IMR-90 (cell line): Measurements from ENCODE around the gene CDH22. TPM values are rescaled to one million over a fixed set of nuclear protein-coding genes. Genes with fewer than 3 reads are reported as not detected.

ENCODE experiments used
- ATAC-seq: fragments of 200-7000 bp; cut with Tn5 transposase; 2 replicates; pipeline ENCODE4 v1.9.1; 2020; ENCODE audit warnings: low read depth, mild to moderate bottlenecking, moderate library complexity
- BruUV-seq: library from RNA; stranded (reverse); fragments of 400-500 nt; replicated peaks from 2 replicates; lab custom pipeline; 2021; lab: Mats Ljungman, UMichigan
- CTCF ChIA-PET: fragments of 300-600 bp; formaldehyde crosslinking; extraction: SDS; loops from one replicate; lab custom pipeline; 2021; ENCODE audit warnings: antibody characterized with exemption; lab: Yijun Ruan, JAX
- POLR2A ChIA-PET: fragments of 300-600 bp; sonication (Branson Sonifier 250); formaldehyde crosslinking; loops from one replicate; lab custom pipeline; 2022; ENCODE audit warnings: antibody characterized with exemption; ENCODE audit not compliant: unreplicated experiment; lab: Charles Lee
- DNase-seq: peaks from one replicate; pipeline ENCODE4 v3.0.0; 2013
- H2AFZ ChIP-seq: replicated peaks from 2 replicates; pipeline ENCODE3; 2013; ENCODE audit warnings: low read length, mild to moderate bottlenecking; ENCODE audit not compliant: poor library complexity
- H2AK5ac ChIP-seq: 2 replicates; pipeline ENCODE4 v1.6.1; 2013; ENCODE audit warnings: low read depth, low read length, inconsistent platforms
- H2AK9ac ChIP-seq: replicated peaks from 2 replicates; pipeline ENCODE3; 2013; ENCODE audit warnings: mild to moderate bottlenecking, low read depth, low read length, moderate library complexity; ENCODE audit not compliant: poor library complexity
- H2BK120ac ChIP-seq: 2 replicates; pipeline ENCODE4 v1.6.1; 2013; ENCODE audit warnings: low read depth, low read length, inconsistent platforms
- H2BK15ac ChIP-seq: 3 replicates; pipeline ENCODE4 v1.6.1; 2013; ENCODE audit warnings: low read depth, low read length, inconsistent platforms
- H2BK20ac ChIP-seq: 2 replicates; pipeline ENCODE4 v1.6.1; 2013; ENCODE audit warnings: low read depth, mild to moderate bottlenecking, inconsistent platforms, low read length, moderate library complexity
- H2BK5ac ChIP-seq: 2 replicates; pipeline ENCODE4 v1.6.1; 2013; ENCODE audit warnings: mild to moderate bottlenecking, low read depth, low read length, inconsistent platforms; ENCODE audit not compliant: poor library complexity, severe bottlenecking
- H3K14ac ChIP-seq: replicated peaks from 2 replicates; pipeline ENCODE4 v1.6.1; 2013; ENCODE audit warnings: low read depth, low read length, inconsistent platforms
- H3K18ac ChIP-seq: 2 replicates; pipeline ENCODE4 v1.6.1; 2013; ENCODE audit warnings: low read depth, low read length, control low read depth
- H3K23ac ChIP-seq: 2 replicates; pipeline ENCODE4 v1.6.1; 2013; ENCODE audit warnings: low read depth, low read length, inconsistent platforms
- H3K27ac ChIP-seq: 2 replicates; pipeline ENCODE4 v1.5.1; 2013; ENCODE audit warnings: mild to moderate bottlenecking, control low read depth, low read length; ENCODE audit not compliant: insufficient read depth
- H3K27me3 ChIP-seq: 2 replicates; pipeline ENCODE4 v1.6.1; 2013; ENCODE audit warnings: low read length; ENCODE audit not compliant: control insufficient read depth, insufficient read depth
- H3K36me3 ChIP-seq: 2 replicates; pipeline ENCODE4 v1.6.1; 2013; ENCODE audit warnings: low read length, mixed read lengths; ENCODE audit not compliant: control insufficient read depth, insufficient read depth
- H3K4ac ChIP-seq: 2 replicates; pipeline ENCODE4 v1.6.1; 2013; ENCODE audit warnings: low read depth, low read length, inconsistent platforms
- H3K4me1 ChIP-seq: 2 replicates; pipeline ENCODE4 v1.6.1; 2013; ENCODE audit warnings: low read length, mixed read lengths; ENCODE audit not compliant: control insufficient read depth, insufficient read depth
- H3K4me2 ChIP-seq: 2 replicates; pipeline ENCODE4 v1.6.1; 2013; ENCODE audit warnings: low read depth, mild to moderate bottlenecking, control low read depth, low read length, moderate library complexity
- H3K4me3 ChIP-seq: 2 replicates; pipeline ENCODE4 v1.5.1; 2013; ENCODE audit warnings: low read depth, mild to moderate bottlenecking, control low read depth, low read length, moderate library complexity; ENCODE audit not compliant: insufficient read depth
- H3K56ac ChIP-seq: 2 replicates; pipeline ENCODE4 v1.6.1; 2013; ENCODE audit warnings: low read length, inconsistent platforms; ENCODE audit not compliant: insufficient read depth; ENCODE audit errors: extremely low read depth
- H3K79me1 ChIP-seq, 2 experiments: 2 replicates each; pipeline ENCODE4 v1.6.1; 2013; ENCODE audit warnings: low read length in 2 of 2, inconsistent platforms in 1 of 2, low read depth in 1 of 2
- H3K9ac ChIP-seq: 2 replicates; pipeline ENCODE4 v1.6.1; 2013; ENCODE audit warnings: low read depth, low read length, control low read depth
- H3K9me1 ChIP-seq: 2 replicates; pipeline ENCODE4 v1.6.1; 2013; ENCODE audit warnings: low read length, inconsistent platforms; ENCODE audit not compliant: insufficient read depth
- H3K9me3 ChIP-seq: 2 replicates; pipeline ENCODE4 v1.6.1; 2013; ENCODE audit warnings: low read length; ENCODE audit not compliant: control insufficient read depth, insufficient read depth
- H4K20me1 ChIP-seq: 2 replicates; pipeline ENCODE4 v1.6.1; 2013; ENCODE audit warnings: low read length, inconsistent platforms; ENCODE audit not compliant: insufficient read depth
- H4K5ac ChIP-seq: 2 replicates; pipeline ENCODE4 v1.6.1; 2013; ENCODE audit warnings: mild to moderate bottlenecking, low read depth, low read length, control low read depth
- H4K8ac ChIP-seq, 2 experiments: 2 replicates each; pipeline ENCODE4 v1.6.1; 2013; ENCODE audit warnings: low read depth in 2 of 2, low read length in 2 of 2, control low read depth in 1 of 2, inconsistent platforms in 1 of 2
- H4K91ac ChIP-seq: 2 replicates; pipeline ENCODE4 v1.6.1; 2013; ENCODE audit warnings: low read depth, low read length, inconsistent platforms; ENCODE audit not compliant: insufficient read depth
- BHLHE40 ChIP-seq: fragments of 150-350 bp; IDR thresholded peaks from 2 replicates; pipeline ENCODE4 v1.6.1; 2016; ENCODE audit warnings: mild to moderate bottlenecking, low read depth, low read length
- CEBPB ChIP-seq: IDR thresholded peaks from 2 replicates; pipeline ENCODE4 v1.6.1; 2012; ENCODE audit warnings: low read depth, low read length, improper control_type of control experiment
- CHD1 ChIP-seq: IDR thresholded peaks from 2 replicates; pipeline ENCODE4 v1.6.1; 2012; ENCODE audit warnings: low read depth, low read length, improper control_type of control experiment
- ELK1 ChIP-seq: fragments of 150-350 bp; IDR thresholded peaks from 2 replicates; pipeline ENCODE4 v1.6.1; 2016; ENCODE audit warnings: low read depth, mild to moderate bottlenecking, low read length, moderate library complexity, borderline replicate concordance
- FOS ChIP-seq: fragments of 150-350 bp; IDR thresholded peaks from 2 replicates; pipeline ENCODE4 v1.6.1; 2016; ENCODE audit warnings: low read depth, low read length
- MAFK ChIP-seq: IDR thresholded peaks from 2 replicates; pipeline ENCODE4 v1.6.1; 2012; ENCODE audit warnings: low read depth, low read length, improper control_type of control experiment
- MAZ ChIP-seq: IDR thresholded peaks from 2 replicates; pipeline ENCODE4 v1.6.1; 2012; ENCODE audit warnings: low read depth, mild to moderate bottlenecking, low read length, improper control_type of control experiment, moderate library complexity, borderline replicate concordance
- MXI1 ChIP-seq: IDR thresholded peaks from 2 replicates; pipeline ENCODE4 v1.6.1; 2012; ENCODE audit warnings: low read depth, mild to moderate bottlenecking, low read length, moderate library complexity, borderline replicate concordance
- NFE2L2 ChIP-seq: fragments of 150-350 bp; IDR thresholded peaks from 2 replicates; pipeline ENCODE4 v1.6.1; 2016; ENCODE audit warnings: low read depth, mild to moderate bottlenecking, low read length
- POLR2A ChIP-seq: IDR thresholded peaks from 2 replicates; pipeline ENCODE4 v1.6.1; 2012; ENCODE audit warnings: mild to moderate bottlenecking, low read depth, low read length
- RAD21 ChIP-seq: IDR thresholded peaks from 2 replicates; pipeline ENCODE4 v1.6.1; 2012; ENCODE audit warnings: low read length, improper control_type of control experiment
- RCOR1 ChIP-seq: IDR thresholded peaks from 2 replicates; pipeline ENCODE4 v1.6.1; 2012; ENCODE audit warnings: mild to moderate bottlenecking, low read length, improper control_type of control experiment; ENCODE audit not compliant: insufficient replicate concordance
- RFX5 ChIP-seq: IDR thresholded peaks from 2 replicates; pipeline ENCODE4 v1.8.0; 2012; ENCODE audit warnings: low read depth, mild to moderate bottlenecking, low read length, moderate library complexity
- WGBS, 2 experiments: methylation state at CpG; one replicate each; pipeline versions ENCODE4 v1.1.5 to v1.1.7; 2013; ENCODE audit warnings: missing lambda C conversion rate in 2 of 2; ENCODE audit not compliant: insufficient read length in 1 of 2; ENCODE audit errors: extremely low coverage in 2 of 2; 5-methylcytosine and 5-hydroxymethylcytosine counted together
- dilution Hi-C: fragments of 300-500 bp; cut with HindIII; formaldehyde crosslinking; loops from one replicate; pipeline ENCODE4 v1.14.3; 2018; ENCODE audit warnings: low sequenced_read_pairs; ENCODE audit not compliant: unreplicated experiment
- in situ Hi-C: fragments of 300-500 bp; cut with MboI; formaldehyde crosslinking; loops from 3 replicates; pipeline ENCODE4 v1.14.3; 2019; ENCODE audit warnings: low sequenced_read_pairs, inconsistent platforms, mixed read lengths
- intact Hi-C: fragments of 100-400 bp; cut with micrococcal nuclease; formaldehyde crosslinking; loops from 2 replicates; pipeline ENCODE4 v1.10.0; 2022
- polyA plus RNA-seq, 3 experiments: library from polyadenylated mRNA; depleted of rRNA; stranded (reverse); fragments of >200 nt; gene quantifications; 2 replicates each; pipeline ENCODE4 v1.2.3, GENCODE V29; 2012; ENCODE audit warnings: low replicate concordance in 1 of 3
- total RNA-seq: library from RNA; depleted of rRNA; stranded (reverse); fragments of >200 nt; gene quantifications from 2 replicates; pipeline ENCODE4 v1.2.3, GENCODE V29; 2012

The CDH22 gene
- total and polyA plus RNA-seq, 2 of the 4 experiments (the other 2 are of a cell fraction), result not detected

- H2BK5ac ChIP-seq, result no peak overlapping the region
- dilution Hi-C loops (no loop called here), intact Hi-C loops (no loop called here), in situ Hi-C loops (no loop called here)
- no peak overlapping the region for H2AK5ac ChIP-seq
- no peak for DNase-seq
- H3K9me1 ChIP-seq, result no peaks in the 10 kb centered on the region
- ATAC-seq, result no peak
- no peak overlapping the region for H3K4me3 ChIP-seq
- H3K4me2 ChIP-seq, result no peak overlapping the region
- no peak overlapping the region for H4K91ac ChIP-seq
- no peaks in the 10 kb centered on the region for H3K79me1 ChIP-seq
- H4K5ac ChIP-seq, result no peak overlapping the region
- no peak overlapping the region for H4K8ac ChIP-seq
- no peak overlapping the region for H2BK15ac ChIP-seq
- no TSS peak for BruUV-seq
- POLR2A ChIA-PET, result no interaction called here
- H4K20me1 ChIP-seq, result no peaks in the 10 kb centered on the region
- H3K9me3 ChIP-seq, result no peaks in the 10 kb centered on the region
- H3K27ac ChIP-seq, result no peak overlapping the region
- no peak overlapping the region for H2AFZ ChIP-seq
- no peak overlapping the region for H3K56ac ChIP-seq
- H3K4me1 ChIP-seq, result no peaks in the 10 kb centered on the region
- WGBS, 2 experiments, result 12% methylated on average over 2 of the region's 5 CpGs; no CpG with 5 or more reads in 1 of the 2 experiments
- no peak overlapping the region for H2AK9ac ChIP-seq
- CTCF ChIA-PET, result no interaction called here
- H3K14ac ChIP-seq, result no peak overlapping the region
- H2BK20ac ChIP-seq, result no peak overlapping the region
- no peak overlapping the region for H3K9ac ChIP-seq
- no peak overlapping the region for H3K4ac ChIP-seq
- H2BK120ac ChIP-seq, result no peak overlapping the region
- no peak for TF ChIP-seq MAFK
- TF ChIP-seq BHLHE40, result no peak
- no peak for TF ChIP-seq MXI1
- TF ChIP-seq FOS, result no peak
- TF ChIP-seq CEBPB, result no peak
- TF ChIP-seq POLR2A, result no peak
- TF ChIP-seq CHD1, result no peak
- no peak for TF ChIP-seq RCOR1
- TF ChIP-seq NFE2L2, result no peak
- TF ChIP-seq MAZ, result no peak
- no peak for TF ChIP-seq ELK1
- no peak for TF ChIP-seq RAD21
- no peak for TF ChIP-seq RFX5
- no peak overlapping the region for H3K23ac ChIP-seq
- H3K36me3 ChIP-seq, result no peaks in the 10 kb centered on the region
- peaks cover 91% of the 10 kb centered on the region for H3K27me3 ChIP-seq
- H3K18ac ChIP-seq, result no peak overlapping the region
Observed at GRCh38 chr20:46311719-46312074, 3.4 kb upstream of the CDH22 start.
